HG03565 (cell line): ENCODE data around the gene ACOT6.
"Not testable (repeated sequence)": the region's sequence is repeated elsewhere in the genome, so short reads cannot be mapped to it uniquely, and the experiment has no call there.

Experiments used
- ATAC-seq: cut with Tn5 transposase; IDR thresholded peaks from one replicate; pipeline ENCODE4 v1.9.1; 2021; ENCODE audit warnings: mild to moderate bottlenecking, moderate library complexity; ENCODE audit not compliant: unreplicated experiment

Gene ACOT6

GRCh38 chr14:73644531-73645247 lies 32.4 kb downstream of the ACOT6 start, which contains the start of gene DNAL1:
DNAL1 (plus strand) TSS chr14:73644986; CDS start chr14:73645040, 54 bp downstream.
- peak; percentile 84 for ATAC-seq

- ATAC-seq, result no peak
These were observed 32.9 kb downstream of the ACOT6 start for GRCh38 chr14:73645248-73645610.

- no peak for ATAC-seq
These were observed 38.7 kb downstream of the ACOT6 start for GRCh38 chr14:73651005-73651404.

GRCh38 chr14:73655851-73656250 lies 43.5 kb downstream of the ACOT6 start:
- ATAC-seq, result no peak

- not testable (repeated sequence) for ATAC-seq
These were observed 46.9 kb downstream of the ACOT6 start for GRCh38 chr14:73659202-73659601.

- no peak for ATAC-seq
These were observed 48.2 kb downstream of the ACOT6 start for GRCh38 chr14:73660511-73660910.

GRCh38 chr14:73661872-73662271 lies 49.6 kb downstream of the ACOT6 start:
- no peak for ATAC-seq

GRCh38 chr14:73662487-73662943 lies 50.2 kb downstream of the ACOT6 start:
- ATAC-seq, result no peak

GRCh38 chr14:73663548-73664212 lies 51.4 kb downstream of the ACOT6 start:
- no peak for ATAC-seq

- ATAC-seq, result no peak
These were observed 52.8 kb downstream of the ACOT6 start for GRCh38 chr14:73665130-73665529.

- ATAC-seq, result no peak
These were observed 54.3 kb downstream of the ACOT6 start for GRCh38 chr14:73666583-73666982.

- no peak for ATAC-seq
These were observed 55.5 kb downstream of the ACOT6 start for GRCh38 chr14:73667854-73668253.
